GM12878 (cell line): Measurements from ENCODE around the gene UGT1A7. TPM values are rescaled to one million over a fixed set of nuclear protein-coding genes. Genes with fewer than 3 reads are reported as not detected.
A peak's percentile ranks its signal among the peaks of the same experiment; 100 is the strongest.

ENCODE experiments used
- ATAC-seq: fragments of 200-7000 bp; cut with Tn5 transposase; 3 replicates; pipeline ENCODE4 v1.9.1; 2020; ENCODE audit warnings: mild to moderate bottlenecking, moderate library complexity
- BruUV-seq: library from RNA; stranded (reverse); fragments of 400-500 nt; replicated peaks from 2 replicates; lab custom pipeline; 2021; lab: Mats Ljungman, UMichigan
- CTCF ChIA-PET: fragments of 300-600 bp; sonication (Branson Sonifier 250); formaldehyde crosslinking; extraction: SDS; loops from one replicate; lab custom pipeline; 2021; ENCODE audit warnings: inconsistent platforms; lab: Yijun Ruan, JAX
- POLR2A ChIA-PET: fragments of 350-600 bp; formaldehyde crosslinking; extraction: SDS; loops from one replicate; lab custom pipeline; 2021; ENCODE audit warnings: inconsistent platforms; lab: Charles Lee
- RAD21 ChIA-PET: fragments of 300-600 bp; sonication (Branson Sonifier 250); formaldehyde crosslinking; loops from one replicate; lab custom pipeline; 2023; ENCODE audit warnings: antibody characterized with exemption; ENCODE audit not compliant: unreplicated experiment; lab: Charles Lee
- SMC1A ChIA-PET: fragments of 300-600 bp; sonication (Branson Sonifier 250); formaldehyde crosslinking; loops from one replicate; lab custom pipeline; 2023; ENCODE audit not compliant: unreplicated experiment, uncharacterized antibody; lab: Charles Lee
- DNase-seq: peaks from one replicate; pipeline ENCODE4 v3.0.0-alpha.2; 2011; ENCODE audit warnings: low read depth, low spot score
- FAIRE-seq: peaks from 3 replicates; lab custom pipeline; 2011; peaks lifted over from hg19 to GRCh38; lab: Jason Lieb, UNC
- H2AFZ ChIP-seq: 2 replicates; pipeline ENCODE4 v1.6.0; 2011; ENCODE audit warnings: low read depth, low read length, control low read depth; ENCODE audit not compliant: control insufficient read depth
- H3K27ac ChIP-seq: 2 replicates; pipeline ENCODE4 v1.5.1; 2011; ENCODE audit warnings: control low read depth; ENCODE audit not compliant: control insufficient read depth, insufficient read depth
- H3K27me3 ChIP-seq, 2 experiments: replicated peaks in 1 of 2; 2 replicates each; pipeline versions ENCODE4 v1.6.0 to v1.6.1; 2011; ENCODE audit warnings: low read length in 1 of 2; ENCODE audit not compliant: control insufficient read depth in 2 of 2, insufficient read depth in 2 of 2
- H3K36me3 ChIP-seq, 2 experiments: 2 replicates each; pipeline ENCODE4 v1.5.1; 2011; ENCODE audit warnings: low read length in 1 of 2; ENCODE audit not compliant: control insufficient read depth in 2 of 2, insufficient read depth in 2 of 2
- H3K4me1 ChIP-seq: 2 replicates; pipeline ENCODE4 v1.6.1; 2011; ENCODE audit warnings: mild to moderate bottlenecking, low read length, moderate library complexity, mixed read lengths; ENCODE audit not compliant: control insufficient read depth, insufficient read depth
- H3K4me2 ChIP-seq: 2 replicates; pipeline ENCODE4 v1.6.0; 2011; ENCODE audit warnings: control low read depth; ENCODE audit not compliant: control insufficient read depth, insufficient read depth
- H3K4me3 ChIP-seq: fragments of 200-600 bp; sonication (generic); 2 replicates; pipeline ENCODE4 v1.5.1; 2016
- H3K79me2 ChIP-seq: 2 replicates; pipeline ENCODE4 v1.6.0; 2011; ENCODE audit warnings: low read length; ENCODE audit not compliant: control insufficient read depth, insufficient read depth
- H3K9ac ChIP-seq: 2 replicates; pipeline ENCODE4 v1.8.0; 2011; ENCODE audit warnings: low read length, control low read depth, mixed read lengths; ENCODE audit not compliant: control insufficient read depth, insufficient read depth
- H3K9me3 ChIP-seq: replicated peaks from 3 replicates; pipeline ENCODE4 v1.5.1; 2011; ENCODE audit warnings: mild to moderate bottlenecking, low read length; ENCODE audit not compliant: control insufficient read depth, insufficient read depth
- H4K20me1 ChIP-seq: 2 replicates; pipeline ENCODE4 v1.6.0; 2011; ENCODE audit not compliant: control insufficient read depth, insufficient read depth
- CHD1 ChIP-seq: IDR thresholded peaks from 2 replicates; pipeline ENCODE4 v1.6.1; 2012; ENCODE audit warnings: low read depth, low read length, improper control_type of control experiment
- CTCF ChIP-seq, 3 experiments: IDR thresholded peaks in 2 of 3; conservative IDR thresholded peaks in 1 of 3; 2 replicates each; pipeline ENCODE4 v1.5.1; 2011; ENCODE audit warnings: low read depth in 3 of 3, low read length in 3 of 3, mild to moderate bottlenecking in 3 of 3, control low read depth in 2 of 3, moderate library complexity in 2 of 3, inconsistent platforms in 1 of 3, mixed read lengths in 1 of 3; ENCODE audit not compliant: control insufficient read depth in 2 of 3, insufficient read depth in 1 of 3; ENCODE audit errors: extremely low read depth in 1 of 3
- NRF1 ChIP-seq: conservative IDR thresholded peaks from 2 replicates; pipeline ENCODE4 v1.6.1; 2011; ENCODE audit warnings: mild to moderate bottlenecking, low read depth, low read length, improper control_type of control experiment
- RAD21 ChIP-seq: IDR thresholded peaks from 2 replicates; pipeline ENCODE4 v1.6.1; 2011; ENCODE audit warnings: mild to moderate bottlenecking, low read depth, low read length, moderate library complexity; ENCODE audit not compliant: insufficient read depth
- SMC3 ChIP-seq: IDR thresholded peaks from 2 replicates; pipeline ENCODE4 v1.6.1; 2011; ENCODE audit warnings: low read length, improper control_type of control experiment, borderline replicate concordance
- YY1 ChIP-seq: IDR thresholded peaks from 2 replicates; pipeline ENCODE4 v1.6.1; 2011; ENCODE audit warnings: low read depth, mild to moderate bottlenecking, low read length
- WGBS: methylation state at CpG from one replicate; pipeline ENCODE4 v1.1.6; 2016; ENCODE audit warnings: low lambda C conversion rate; ENCODE audit not compliant: insufficient replicate concordance, insufficient coverage; ENCODE audit errors: missing lambda C conversion rate; 5-methylcytosine and 5-hydroxymethylcytosine counted together
- in situ Hi-C: fragments of 300-500 bp; cut with MboI; formaldehyde crosslinking; loops from 9 replicates; pipeline ENCODE4 v1.14.3; 2018; ENCODE audit warnings: mixed read lengths
- intact Hi-C: fragments of 100-400 bp; cut with micrococcal nuclease; formaldehyde crosslinking; loops from one replicate; pipeline ENCODE4 v1.14.2; 2022; ENCODE audit not compliant: unreplicated experiment
- polyA plus RNA-seq, 11 experiments: library from polyadenylated mRNA; depleted of rRNA in 4 of 11; unstranded in 6 of 11; stranded (reverse) in 5 of 11; fragments of >200 nt; fragmentation: Nextera tagmentation in 4 of 11; fragmentation: Illumina TruSeq in 1 of 11; extraction: Ambion mirVana in 4 of 11; extraction: Trizol in 1 of 11; gene quantifications; 1 replicate in 1 of 11; 2 replicates in 10 of 11; pipeline versions ENCODE4 v1.2.1 to v1.2.3, GENCODE V29; 2011 to 2016; ENCODE audit warnings: inconsistent platforms in 2 of 11, missing spikeins in 2 of 11, low read depth in 1 of 11
- total RNA-seq, 4 experiments: library from RNA; depleted of rRNA in 3 of 4; stranded (reverse); fragments of >200 nt in 3 of 4; fragmentation: Illumina TruSeq in 1 of 4; extraction: Trizol in 1 of 4; gene quantifications; 2 replicates each; pipeline versions ENCODE4 v1.2.1 to v1.2.3, GENCODE V29; 2013 to 2021

Gene UGT1A7
- total and polyA plus RNA-seq, 10 of the 15 experiments (the other 5 are each of a cell fraction or from before 2014, with no cell fraction given) = not detected

DNA sequence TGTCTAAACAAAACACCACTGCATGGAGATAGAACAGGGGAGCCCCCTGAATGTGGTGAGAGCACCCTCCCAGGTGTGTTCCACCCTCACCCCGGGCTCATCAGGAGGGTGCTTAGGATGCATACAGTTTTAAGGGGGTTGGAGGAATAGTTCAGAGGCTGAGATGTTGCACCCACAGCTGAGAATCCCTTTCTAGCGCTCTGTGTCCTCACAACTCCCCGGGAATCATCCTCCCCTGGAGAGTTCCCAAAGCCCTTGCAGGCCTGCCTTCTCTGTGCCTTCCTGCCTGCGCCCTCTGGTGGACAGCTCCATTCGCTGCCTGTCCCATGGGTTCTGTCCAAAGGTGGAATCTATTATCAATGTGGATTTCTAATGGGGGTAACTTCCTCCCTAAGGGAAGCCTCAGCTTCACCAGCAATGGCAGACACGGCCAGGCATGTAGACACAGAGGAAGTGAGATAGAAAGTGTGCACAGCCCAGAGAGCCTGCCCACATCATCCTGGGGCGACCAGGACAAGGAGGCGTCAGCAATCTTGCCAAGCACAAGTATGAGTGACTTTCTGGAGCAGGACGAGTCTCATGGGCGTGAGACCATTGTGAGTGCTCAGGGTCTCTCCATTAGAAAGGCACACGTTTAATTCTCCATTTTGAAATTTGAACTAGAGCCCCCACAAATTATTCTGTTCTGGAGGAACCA lies 29.8 kb downstream of the UGT1A7 start:
- POLR2A ChIA-PET = no interaction called here
- RAD21 ChIA-PET = interaction anchor here (0.6 to 1.6 kb wide), 4 partner anchors 20 to 307 kb away, joined by 3 to 4 read pairs (median 4); no protein-coding TSS in a partner anchor
- Histone ChIP-seq H3K27ac (no peak overlapping the region), H3K4me2 (no peak overlapping the region), H3K4me1 (no peaks in the 10 kb centered on the region), H3K9ac (no peak overlapping the region), H3K79me2 (no peaks in the 10 kb centered on the region), H2AFZ (no peak overlapping the region), H4K20me1 (no peaks in the 10 kb centered on the region), H3K36me3 (no peaks in the 10 kb centered on the region)
- intact Hi-C loops = loop anchor here (1.0 to 10.0 kb wide), 3 partner anchors 227 to 307 kb away; no protein-coding TSS in a partner anchor
- SMC1A ChIA-PET = interaction anchor here (2.2 kb wide), 1 partner anchor 306 kb away, joined by 10 read pairs; no protein-coding TSS in a partner anchor
- BruUV-seq = no TSS peak
- DNase-seq = peak; percentile 1
- TF ChIP-seq SMC3 (peak; percentile 76), YY1 (peak; percentile 51; the same call in 1 of the 2 replicates), NRF1 (no peak), CHD1 (no peak), CTCF (IDR thresholded peaks at IDR 0.05 in 2 of 3, conservative IDR thresholded peaks at IDR 0.05 in 1 of 3; ENCODE audit: control insufficient read depth in 2 of 3, extremely low read depth in 1 of 3, insufficient read depth in 1 of 3, low read depth in 3 of 3, low read length in 3 of 3) (peak; percentile 82 to 87 (median 85)), RAD21 (peak; percentile 83)
- TF ChIP-seq, all 136 proteins: peak for 4
- CTCF ChIA-PET = interaction anchor here (0.5 to 2.0 kb wide), 16 partner anchors 16 to 1540 kb away, joined by 3 to 10 read pairs (median 3); no protein-coding TSS in a partner anchor
- FAIRE-seq (peak; percentile 81), ATAC-seq (peak; percentile 96)
- Histone ChIP-seq H3K4me3 (no peak overlapping the region), H3K27me3 (peaks cover 0 to 4% of the 10 kb centered on the region in 2 experiments; a peak in 1 of 4 replicates), H3K9me3 (no peaks in the 10 kb centered on the region; the same call in 1 of the 3 replicates)
- 12% methylated on average over 11 of the region's 11 CpGs for WGBS
- in situ Hi-C loops = no loop called here
